HG03457 (cell line): ENCODE results near the gene CCDC134.

Experiments used
- ATAC-seq: cut with Tn5 transposase; IDR thresholded peaks from one replicate; pipeline ENCODE4 v1.9.1; 2021; ENCODE audit warnings: moderate number of reproducible peaks; ENCODE audit not compliant: unreplicated experiment

CCDC134 gene

DNA sequence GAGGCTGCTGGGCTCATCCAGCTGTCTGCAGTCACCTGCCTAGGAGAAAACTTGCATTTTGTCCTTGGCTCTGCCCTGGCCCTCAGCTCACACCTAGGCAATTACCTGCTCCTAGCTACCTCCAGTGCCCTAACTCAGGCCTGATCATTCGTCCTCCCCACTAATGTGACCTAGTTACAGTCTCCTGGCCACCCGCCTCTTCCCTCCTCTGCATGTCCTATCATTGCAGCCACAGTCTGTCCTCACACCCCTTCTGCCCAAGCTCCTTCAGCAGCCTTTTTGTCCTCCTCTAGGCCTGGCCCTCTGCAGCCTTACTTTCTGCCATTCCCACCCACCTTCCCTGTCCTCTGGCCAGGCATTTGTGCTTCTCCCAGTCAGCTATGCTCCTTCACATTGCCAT, 17.7 kb upstream of the CCDC134 start:
- no peak for ATAC-seq

GRCh38 chr22:41787331-41787730, 13.1 kb upstream of the CCDC134 start:
- no peak for ATAC-seq

GRCh38 chr22:41793871-41794270, 6.6 kb upstream of the CCDC134 start:
- ATAC-seq = no peak

DNA sequence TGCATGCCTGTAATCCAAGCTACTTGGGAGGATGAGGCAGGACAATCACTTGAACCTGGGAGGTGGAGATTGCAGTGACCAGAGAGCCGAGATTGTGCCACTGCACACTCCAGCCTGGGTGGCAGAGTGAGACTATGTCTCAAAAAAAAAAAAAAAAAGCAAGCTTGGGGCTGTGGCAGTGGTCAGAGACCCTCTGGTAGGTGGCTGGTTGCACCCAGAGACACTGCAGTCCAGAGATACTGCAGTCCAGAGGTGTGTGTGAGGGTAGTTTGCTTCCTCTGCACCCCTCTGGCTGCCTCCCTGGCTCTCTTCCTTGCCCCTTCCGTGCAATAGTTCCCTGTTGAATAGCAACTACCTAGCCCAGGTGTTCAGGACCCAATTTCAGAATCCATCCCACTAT, 1.7 kb upstream of the CCDC134 start:
- ATAC-seq = no peak

GRCh38 chr22:41799486-41800347, 762 bp upstream of the CCDC134 start:
- peak; percentile 22 for ATAC-seq

DNA sequence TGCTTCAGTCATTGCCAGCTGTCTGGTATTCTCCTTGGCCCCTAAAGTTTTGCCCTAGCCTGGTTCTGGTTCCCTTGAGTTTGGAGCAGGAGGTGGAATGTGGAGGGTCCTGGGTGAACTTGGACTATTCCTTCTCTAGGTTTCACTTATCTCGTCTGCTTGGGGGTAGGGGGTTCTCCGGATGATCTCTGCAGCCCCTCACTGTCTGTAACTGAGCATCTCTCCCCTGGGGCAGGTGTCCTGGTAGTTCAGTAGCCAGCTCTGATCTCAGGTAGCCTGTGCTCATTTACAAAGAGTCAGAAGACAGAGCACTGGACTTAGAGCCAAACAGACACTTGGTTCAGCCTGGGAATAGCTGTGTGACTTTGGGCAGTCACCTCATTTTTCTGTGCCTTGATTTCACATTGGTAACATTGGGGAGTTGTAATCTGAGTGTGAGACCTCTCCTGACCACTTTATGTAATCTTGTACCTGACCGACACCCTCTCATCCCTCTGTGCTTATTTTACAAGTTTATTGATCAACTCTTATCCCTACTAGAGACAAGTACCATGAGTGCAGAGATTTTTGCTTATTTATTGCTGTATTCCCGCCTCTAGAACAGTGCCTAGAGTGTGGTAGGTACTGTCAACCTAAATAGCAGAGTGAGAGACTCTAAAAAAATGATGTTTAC, 804 bp downstream of the CCDC134 start:
- ATAC-seq = no peak

DNA sequence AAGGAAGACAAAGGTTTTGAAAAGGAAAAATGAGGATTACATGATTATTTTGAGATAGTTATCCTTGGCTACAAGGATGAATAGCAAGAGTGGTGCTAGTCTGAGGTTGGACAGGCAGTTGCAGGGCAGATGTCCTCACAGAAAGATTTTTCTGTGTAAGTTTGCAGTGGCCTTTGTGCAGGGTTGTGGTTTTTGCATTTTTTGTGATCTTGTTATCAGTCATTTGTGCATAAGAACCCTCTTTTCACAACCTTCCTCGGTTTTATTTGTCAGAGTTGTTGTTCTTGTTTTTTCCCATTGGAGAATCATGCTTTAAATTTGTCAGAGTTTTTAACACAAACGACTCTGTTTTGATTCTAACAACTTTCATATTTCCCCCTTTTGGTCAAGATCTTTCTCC, 1.4 kb downstream of the CCDC134 start:
- ATAC-seq = no peak

DNA sequence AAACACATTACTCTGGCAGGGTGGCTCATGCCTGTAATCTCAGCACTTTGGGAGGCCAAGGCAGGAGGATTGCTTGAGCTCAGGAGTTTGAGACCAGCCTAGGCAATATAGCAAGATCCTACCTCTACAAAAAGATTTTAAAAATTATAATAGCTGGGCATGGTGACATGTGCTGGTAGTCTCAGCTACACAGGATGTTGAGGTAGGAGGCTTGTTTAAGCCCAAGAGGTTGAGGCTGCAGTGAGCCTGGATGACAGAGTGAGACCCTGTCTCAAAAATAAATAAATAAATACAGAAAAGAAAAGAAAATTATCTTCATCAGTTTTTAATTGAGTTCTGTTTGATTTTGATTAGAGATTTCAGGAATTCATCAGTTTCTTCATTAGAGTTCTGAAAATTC, 5.2 kb downstream of the CCDC134 start:
- ATAC-seq = no peak

DNA sequence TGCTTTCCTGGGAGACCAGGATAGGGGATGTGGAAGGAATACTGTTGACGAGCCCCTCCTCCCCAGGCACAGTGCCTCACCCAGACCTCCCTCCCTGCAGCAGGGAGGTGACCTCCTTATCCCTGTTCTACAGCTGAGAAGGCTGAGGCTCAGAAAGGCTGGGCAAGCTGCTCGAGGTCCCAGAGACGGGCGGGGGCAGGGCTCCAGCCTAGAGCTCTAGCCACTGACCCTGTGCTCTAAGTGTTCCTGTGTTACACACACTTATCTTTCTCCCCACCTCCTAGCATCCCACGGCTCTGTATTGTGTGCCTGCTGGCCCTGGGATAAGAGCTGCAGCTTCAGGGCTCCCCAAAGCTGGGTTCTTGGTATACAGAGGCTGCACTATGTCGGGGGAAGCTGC, 7.9 kb downstream of the CCDC134 start:
- ATAC-seq = no peak

DNA sequence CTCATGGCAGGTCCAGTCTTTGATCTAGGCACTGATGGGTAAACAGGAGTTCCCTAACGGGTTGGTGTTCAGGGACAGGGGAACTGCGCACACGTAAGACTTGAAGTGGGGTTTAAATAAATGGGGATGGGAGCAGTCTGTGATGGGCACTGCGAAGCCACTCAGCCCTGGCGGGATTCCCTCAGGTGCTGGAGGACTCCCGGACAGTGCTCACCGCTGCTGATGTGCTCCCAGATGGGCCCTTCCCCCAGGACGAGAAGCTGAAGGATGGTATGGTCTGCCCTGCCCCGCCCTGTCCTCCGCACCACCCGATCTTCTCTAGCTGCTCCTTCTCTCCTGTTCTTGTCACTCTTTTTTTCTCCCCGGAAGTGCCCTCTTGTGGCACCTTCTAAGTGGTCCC, 9.5 kb downstream of the CCDC134 start:
- ATAC-seq = no peak

DNA sequence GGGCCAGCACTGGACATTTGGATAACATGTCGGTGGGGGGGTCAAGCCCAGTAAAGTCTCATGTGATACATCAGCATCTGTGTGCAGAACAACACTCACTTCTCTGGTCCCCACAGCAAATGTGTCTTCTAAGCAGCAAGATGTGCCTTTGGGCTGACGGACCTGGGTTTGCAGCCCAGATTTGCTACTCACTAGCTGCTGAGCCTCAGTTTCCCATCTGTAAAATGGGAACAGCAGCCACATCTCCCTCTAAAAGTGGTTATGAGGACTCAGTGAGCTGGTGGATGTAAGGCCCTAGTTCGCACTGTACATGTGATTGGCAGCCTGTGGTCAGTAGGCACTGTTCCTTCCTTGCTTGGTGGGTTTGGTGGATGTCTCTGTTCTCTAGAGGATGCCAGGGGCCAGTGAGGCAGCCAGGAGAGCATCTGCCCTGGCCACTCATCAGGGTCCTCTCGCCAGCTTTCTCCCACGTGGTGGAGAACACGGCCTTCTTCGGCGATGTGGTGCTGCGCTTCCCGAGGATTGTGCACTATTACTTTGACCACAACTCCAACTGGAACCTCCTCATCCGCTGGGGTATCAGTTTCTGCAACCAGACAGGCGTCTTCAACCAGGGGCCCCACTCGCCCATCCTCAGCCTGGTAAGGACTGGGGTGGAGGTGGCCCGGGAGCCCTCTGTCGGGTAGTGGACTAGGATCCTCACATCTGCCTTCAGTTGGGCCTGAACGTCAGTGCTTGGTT, 12.5 kb downstream of the CCDC134 start:
- ATAC-seq = no peak

DNA sequence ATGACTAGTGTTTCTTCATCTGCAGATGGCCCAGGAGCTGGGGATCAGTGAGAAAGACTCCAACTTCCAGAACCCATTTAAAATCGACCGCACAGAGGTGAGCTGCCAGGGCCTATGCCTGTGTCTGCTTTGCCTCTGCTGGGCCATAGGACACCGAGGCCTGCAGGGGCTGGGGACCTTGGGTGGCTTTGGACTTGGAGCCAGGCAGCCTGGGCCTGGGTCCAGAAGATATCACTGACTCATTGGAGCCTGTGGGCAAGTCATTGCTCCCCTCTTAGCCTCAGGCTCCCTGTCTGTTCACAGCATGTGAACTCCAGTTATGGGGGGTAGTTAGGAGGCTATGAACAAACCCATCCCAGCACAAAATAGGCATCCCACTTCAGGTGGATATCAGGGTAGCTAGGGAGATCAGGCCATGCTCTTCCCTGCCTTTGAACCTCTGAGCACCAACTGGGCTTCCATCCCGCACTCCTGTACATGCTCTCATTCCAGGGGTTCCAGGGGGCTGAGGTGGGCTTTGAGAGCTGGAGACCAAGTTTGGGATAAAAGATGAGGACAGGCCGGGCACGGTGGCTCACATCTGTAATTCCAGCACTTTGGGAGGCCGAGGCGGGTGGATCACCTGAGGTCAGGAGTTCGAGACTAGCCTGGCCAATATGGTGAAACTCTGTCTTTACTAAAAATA, 13.4 kb downstream of the CCDC134 start:
- no peak for ATAC-seq

DNA sequence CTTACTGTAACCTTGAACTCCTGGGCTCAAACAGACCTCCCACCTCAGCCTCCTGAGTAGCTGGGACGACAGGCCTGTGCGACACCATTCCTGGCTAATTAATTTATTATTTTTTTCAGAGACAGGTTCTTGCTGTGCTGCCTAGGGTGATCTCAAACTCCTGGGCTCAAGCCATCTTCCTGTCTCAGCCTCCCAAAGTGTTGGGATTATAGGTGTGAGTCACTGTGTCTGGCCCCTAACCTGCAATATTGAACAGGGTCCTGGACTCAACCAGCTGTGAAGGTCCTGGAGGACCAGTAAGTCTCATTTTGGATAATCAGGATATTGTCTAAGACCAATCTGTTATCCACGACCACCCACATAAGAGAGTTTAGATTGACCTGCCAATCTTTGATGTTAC, 15.2 kb downstream of the CCDC134 start:
- ATAC-seq = no peak

- ATAC-seq = no peak
These were observed 15.8 kb downstream of the CCDC134 start for GRCh38 chr22:41816241-41816640.

GRCh38 chr22:41816871-41817270, 16.4 kb downstream of the CCDC134 start:
- no peak for ATAC-seq

- ATAC-seq = no peak
These were observed 17.5 kb downstream of the CCDC134 start for GRCh38 chr22:41818011-41818410.

GRCh38 chr22:41818596-41818995, 18.1 kb downstream of the CCDC134 start:
- no peak for ATAC-seq

- no peak for ATAC-seq
These were observed 18.8 kb downstream of the CCDC134 start for GRCh38 chr22:41819257-41819656.

GRCh38 chr22:41820447-41820846, 20.0 kb downstream of the CCDC134 start:
- no peak for ATAC-seq

GRCh38 chr22:41821471-41822316, 21.2 kb downstream of the CCDC134 start:
- no peak for ATAC-seq
